ENCODE results near the gene DLX4. TPM values are rescaled to one million over a fixed set of nuclear protein-coding genes. Genes with fewer than 3 reads are reported as not detected.

The DLX4 gene
- polyA plus RNA-seq, 1 donor from 2014 or later = not detected

DNA sequence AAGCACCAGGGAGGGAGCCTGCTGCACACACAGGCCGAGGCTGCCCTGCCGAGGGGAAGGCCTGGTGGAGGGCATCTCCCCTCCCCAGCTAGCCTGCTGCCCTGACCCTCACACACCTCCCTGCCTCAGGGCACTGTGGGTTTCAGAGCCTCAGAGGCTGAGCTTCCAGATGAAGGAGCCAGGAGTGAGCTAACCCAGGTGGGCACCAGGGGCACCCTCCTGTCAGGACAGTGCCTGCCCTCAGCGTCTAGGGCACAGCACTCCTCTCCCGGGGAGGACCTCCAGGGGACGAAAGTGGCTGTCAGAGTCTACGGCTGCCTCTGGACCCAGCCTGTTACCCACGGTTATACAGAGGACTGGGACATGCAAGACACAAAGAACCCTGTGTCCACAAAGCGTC lies 22.8 kb upstream of the DLX4 start:
- Histone ChIP-seq H3K4me2 (ENCODE audit: low read length) (no peak overlapping the region), H4K20me1 (ENCODE audit: insufficient read depth) (no peaks in the 10 kb centered on the region), H3K27me3 (ENCODE audit: insufficient read depth, low read depth, low read length) (no peaks in the 10 kb centered on the region), H3K9me2 (ENCODE audit: insufficient read depth, low read length) (no peaks in the 10 kb centered on the region), H3K9ac (ENCODE audit: low read length) (no peak overlapping the region), H3F3A (ENCODE audit: insufficient read depth, low read length, poor library complexity, severe bottlenecking) (no peaks in the 10 kb centered on the region), H3K79me2 (replicated peaks; ENCODE audit: insufficient read depth, low read length) (no peaks in the 10 kb centered on the region), H2AFZ (ENCODE audit: low read depth, low read length) (no peak overlapping the region), H3K27ac (ENCODE audit: low read length) (no peak overlapping the region), H3K36me3 (ENCODE audit: insufficient read depth, low read length) (no peaks in the 10 kb centered on the region), H3K9me3 (ENCODE audit: low read length) (no peaks in the 10 kb centered on the region), H3K4me3 (ENCODE audit: low read length) (no peak overlapping the region)
- TF ChIP-seq, protein P1, sequence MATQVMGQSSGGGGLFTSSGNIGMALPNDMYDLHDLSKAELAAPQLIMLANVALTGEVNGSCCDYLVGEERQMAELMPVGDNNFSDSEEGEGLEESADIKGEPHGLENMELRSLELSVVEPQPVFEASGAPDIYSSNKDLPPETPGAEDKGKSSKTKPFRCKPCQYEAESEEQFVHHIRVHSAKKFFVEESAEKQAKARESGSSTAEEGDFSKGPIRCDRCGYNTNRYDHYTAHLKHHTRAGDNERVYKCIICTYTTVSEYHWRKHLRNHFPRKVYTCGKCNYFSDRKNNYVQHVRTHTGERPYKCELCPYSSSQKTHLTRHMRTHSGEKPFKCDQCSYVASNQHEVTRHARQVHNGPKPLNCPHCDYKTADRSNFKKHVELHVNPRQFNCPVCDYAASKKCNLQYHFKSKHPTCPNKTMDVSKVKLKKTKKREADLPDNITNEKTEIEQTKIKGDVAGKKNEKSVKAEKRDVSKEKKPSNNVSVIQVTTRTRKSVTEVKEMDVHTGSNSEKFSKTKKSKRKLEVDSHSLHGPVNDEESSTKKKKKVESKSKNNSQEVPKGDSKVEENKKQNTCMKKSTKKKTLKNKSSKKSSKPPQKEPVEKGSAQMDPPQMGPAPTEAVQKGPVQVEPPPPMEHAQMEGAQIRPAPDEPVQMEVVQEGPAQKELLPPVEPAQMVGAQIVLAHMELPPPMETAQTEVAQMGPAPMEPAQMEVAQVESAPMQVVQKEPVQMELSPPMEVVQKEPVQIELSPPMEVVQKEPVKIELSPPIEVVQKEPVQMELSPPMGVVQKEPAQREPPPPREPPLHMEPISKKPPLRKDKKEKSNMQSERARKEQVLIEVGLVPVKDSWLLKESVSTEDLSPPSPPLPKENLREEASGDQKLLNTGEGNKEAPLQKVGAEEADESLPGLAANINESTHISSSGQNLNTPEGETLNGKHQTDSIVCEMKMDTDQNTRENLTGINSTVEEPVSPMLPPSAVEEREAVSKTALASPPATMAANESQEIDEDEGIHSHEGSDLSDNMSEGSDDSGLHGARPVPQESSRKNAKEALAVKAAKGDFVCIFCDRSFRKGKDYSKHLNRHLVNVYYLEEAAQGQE (IDR thresholded peaks at IDR 0.05; ENCODE audit: borderline replicate concordance) = no peak
- TF ChIP-seq EZH2 (IDR thresholded peaks at IDR 0.05; ENCODE audit: borderline replicate concordance, insufficient read depth, low read length, poor library complexity, severe bottlenecking) (no peak), RAD21 (conservative IDR thresholded peaks at IDR 0.05) (no peak), TAF1 (IDR thresholded peaks at IDR 0.05; ENCODE audit: low read depth) (no peak), SMC3 (conservative IDR thresholded peaks at IDR 0.05; ENCODE audit: poor library complexity) (no peak), EP300 (conservative IDR thresholded peaks at IDR 0.05; ENCODE audit: poor library complexity, severe bottlenecking) (no peak), MXI1 (conservative IDR thresholded peaks at IDR 0.05; ENCODE audit: poor library complexity, severe bottlenecking) (no peak), POLR2AphosphoS5 (IDR thresholded peaks at IDR 0.05) (no peak)
- TF ChIP-seq, protein P2, sequence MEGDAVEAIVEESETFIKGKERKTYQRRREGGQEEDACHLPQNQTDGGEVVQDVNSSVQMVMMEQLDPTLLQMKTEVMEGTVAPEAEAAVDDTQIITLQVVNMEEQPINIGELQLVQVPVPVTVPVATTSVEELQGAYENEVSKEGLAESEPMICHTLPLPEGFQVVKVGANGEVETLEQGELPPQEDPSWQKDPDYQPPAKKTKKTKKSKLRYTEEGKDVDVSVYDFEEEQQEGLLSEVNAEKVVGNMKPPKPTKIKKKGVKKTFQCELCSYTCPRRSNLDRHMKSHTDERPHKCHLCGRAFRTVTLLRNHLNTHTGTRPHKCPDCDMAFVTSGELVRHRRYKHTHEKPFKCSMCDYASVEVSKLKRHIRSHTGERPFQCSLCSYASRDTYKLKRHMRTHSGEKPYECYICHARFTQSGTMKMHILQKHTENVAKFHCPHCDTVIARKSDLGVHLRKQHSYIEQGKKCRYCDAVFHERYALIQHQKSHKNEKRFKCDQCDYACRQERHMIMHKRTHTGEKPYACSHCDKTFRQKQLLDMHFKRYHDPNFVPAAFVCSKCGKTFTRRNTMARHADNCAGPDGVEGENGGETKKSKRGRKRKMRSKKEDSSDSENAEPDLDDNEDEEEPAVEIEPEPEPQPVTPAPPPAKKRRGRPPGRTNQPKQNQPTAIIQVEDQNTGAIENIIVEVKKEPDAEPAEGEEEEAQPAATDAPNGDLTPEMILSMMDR (IDR thresholded peaks at IDR 0.05; ENCODE audit: poor library complexity, severe bottlenecking) = no peak

DNA sequence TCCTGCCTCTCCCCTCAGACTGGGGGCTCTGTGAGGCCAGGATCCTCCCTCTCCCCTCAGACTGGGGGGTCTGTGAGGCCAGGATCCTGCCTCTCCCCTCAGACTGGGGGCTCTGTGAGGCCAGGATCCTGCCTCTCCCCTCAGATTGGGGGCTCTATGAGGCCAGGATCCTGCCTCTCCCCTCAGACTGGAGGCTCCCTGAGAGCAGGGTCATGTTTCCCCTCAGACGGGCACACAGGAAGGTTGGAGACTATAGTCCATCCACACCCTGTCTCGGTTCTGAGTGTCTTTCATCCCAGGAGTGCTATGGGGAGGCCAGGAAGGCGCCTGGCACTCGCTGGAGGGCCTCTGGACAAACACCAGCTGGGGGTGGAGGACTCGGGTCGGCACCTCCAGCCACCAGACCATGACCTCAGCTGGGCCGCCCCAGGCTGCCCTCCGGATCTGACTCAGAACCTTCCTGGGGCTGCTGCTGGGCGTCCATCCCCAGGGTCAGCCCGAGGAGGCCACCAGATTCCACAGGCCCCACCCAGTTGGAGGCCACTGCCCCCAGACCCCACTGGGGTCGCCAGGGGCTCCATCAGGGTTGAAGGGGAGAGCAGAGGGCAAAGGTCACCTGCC lies 21.9 kb upstream of the DLX4 start:
- no peaks in the 10 kb centered on the region for H3K27me3 ChIP-seq (ENCODE audit: insufficient read depth, low read depth, low read length)

More for the DNA sequence above, 21.9 kb upstream of the DLX4 start:
- Histone ChIP-seq H3K27ac (ENCODE audit: low read length) (no peak overlapping the region), H3F3A (ENCODE audit: insufficient read depth, low read length, poor library complexity, severe bottlenecking) (no peaks in the 10 kb centered on the region), H3K36me3 (ENCODE audit: insufficient read depth, low read length) (no peaks in the 10 kb centered on the region), H3K9me3 (ENCODE audit: low read length) (no peaks in the 10 kb centered on the region), H3K9ac (ENCODE audit: low read length) (no peak overlapping the region), H3K4me3 (ENCODE audit: low read length) (no peak overlapping the region), H3K4me2 (ENCODE audit: low read length) (no peak overlapping the region), H3K79me2 (replicated peaks; ENCODE audit: insufficient read depth, low read length) (no peaks in the 10 kb centered on the region), H3K9me2 (ENCODE audit: insufficient read depth, low read length) (no peaks in the 10 kb centered on the region), H2AFZ (ENCODE audit: low read depth, low read length) (no peak overlapping the region), H4K20me1 (ENCODE audit: insufficient read depth) (no peaks in the 10 kb centered on the region)
- no peak for TF ChIP-seq TAF1 (IDR thresholded peaks at IDR 0.05; ENCODE audit: low read depth)
- TF ChIP-seq EZH2 (IDR thresholded peaks at IDR 0.05; ENCODE audit: borderline replicate concordance, insufficient read depth, low read length, poor library complexity, severe bottlenecking) = no peak
- TF ChIP-seq SMC3 (conservative IDR thresholded peaks at IDR 0.05; ENCODE audit: poor library complexity) = no peak
